Ishikawa (cell line): ENCODE results near the gene SHC2.

Experiments
- CEBPB ChIP-seq: IDR thresholded peaks from 2 replicates; pipeline ENCODE4 v1.6.1; 2012
- CREB1 ChIP-seq: IDR thresholded peaks from 2 replicates; pipeline ENCODE4 v1.6.1; 2012; ENCODE audit warnings: low read depth
- EGR1 ChIP-seq: IDR thresholded peaks from 2 replicates; pipeline ENCODE4 v1.6.1; 2012
- EP300 ChIP-seq: IDR thresholded peaks from 2 replicates; pipeline ENCODE4 v1.6.1; 2012; ENCODE audit warnings: borderline replicate concordance
- FOXM1 ChIP-seq: IDR thresholded peaks from 2 replicates; pipeline ENCODE4 v1.6.1; 2012; ENCODE audit warnings: low read depth, borderline replicate concordance
- MAX ChIP-seq: IDR thresholded peaks from 2 replicates; pipeline ENCODE4 v1.6.1; 2012
- NFIC ChIP-seq: IDR thresholded peaks from 2 replicates; pipeline ENCODE4 v1.6.1; 2012
- RAD21 ChIP-seq: IDR thresholded peaks from 2 replicates; pipeline ENCODE4 v1.6.1; 2012; ENCODE audit warnings: low read depth
- TAF1 ChIP-seq: IDR thresholded peaks from 2 replicates; pipeline ENCODE4 v1.6.1; 2012; ENCODE audit warnings: low read depth, mild to moderate bottlenecking
- TCF12 ChIP-seq: IDR thresholded peaks from 2 replicates; pipeline ENCODE4 v1.6.1; 2012; ENCODE audit warnings: low read depth
- TEAD4 ChIP-seq: IDR thresholded peaks from 2 replicates; pipeline ENCODE4 v1.6.1; 2012
- YY1 ChIP-seq: IDR thresholded peaks from 2 replicates; pipeline ENCODE4 v1.6.1; 2012; ENCODE audit warnings: low read depth
- ZBTB7A ChIP-seq: IDR thresholded peaks from 2 replicates; pipeline ENCODE4 v1.6.1; 2012; ENCODE audit warnings: low read depth
- TF ChIP-seq, protein P1 (sequence below): IDR thresholded peaks from 2 replicates; pipeline ENCODE4 v1.6.1; 2012
- TF ChIP-seq, protein P2 (sequence below): IDR thresholded peaks from 2 replicates; pipeline ENCODE4 v1.6.1; 2012; ENCODE audit warnings: low read depth, mild to moderate bottlenecking

SHC2 gene

DNA sequence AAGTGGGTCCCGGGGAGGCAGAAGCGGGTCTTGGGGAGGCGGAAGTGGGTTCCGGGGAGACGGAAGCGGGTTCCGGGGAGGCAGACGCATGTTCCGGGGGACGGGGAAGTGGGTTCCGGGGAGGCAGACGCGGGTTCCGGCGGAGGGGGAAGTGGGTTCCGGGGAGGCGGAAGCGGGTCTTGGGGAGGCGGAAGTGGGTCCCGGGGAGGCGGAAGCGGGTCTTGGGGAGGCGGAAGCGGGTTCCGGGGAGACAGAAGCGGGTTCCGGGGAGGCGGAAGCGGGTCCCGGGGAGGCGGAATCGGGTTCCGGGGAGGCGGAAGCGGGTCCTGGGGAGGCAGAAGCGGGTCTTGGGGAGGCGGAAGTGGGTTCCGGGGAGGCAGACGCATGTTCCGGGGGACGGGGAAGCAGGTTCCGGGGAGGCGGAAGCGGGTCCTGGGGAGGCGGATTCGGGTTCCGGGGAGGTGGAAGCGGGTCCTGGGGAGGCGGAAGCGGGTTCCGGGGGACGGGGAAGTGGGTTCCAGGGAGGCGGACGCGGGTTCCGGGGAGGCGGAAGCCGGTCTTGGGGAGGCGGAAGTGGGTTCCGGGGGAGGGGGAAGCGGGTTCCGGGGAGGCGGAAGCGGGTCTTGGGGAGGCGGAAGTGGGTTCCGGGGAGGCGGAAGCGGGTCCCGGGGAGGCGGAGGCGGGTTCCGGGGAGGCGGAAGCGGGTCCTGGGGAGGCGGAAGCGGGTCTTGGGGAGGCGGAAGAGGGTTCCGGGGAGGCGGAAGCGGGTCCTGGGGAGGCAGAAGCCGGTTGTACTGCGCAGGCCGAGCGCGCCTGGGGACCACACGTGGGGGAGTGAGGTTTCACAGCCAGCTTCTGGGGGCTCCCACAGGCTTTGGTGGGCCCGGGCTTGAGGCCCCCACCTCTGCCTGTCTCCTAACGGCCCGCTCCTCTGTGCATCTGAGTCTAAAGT, 2.5 kb downstream of the SHC2 start:
- TF ChIP-seq ZBTB7A: no peak
- no peak for TF ChIP-seq CREB1
- TF ChIP-seq YY1: no peak
- no peak for TF ChIP-seq FOXM1
- no peak for TF ChIP-seq RAD21
- no peak for TF ChIP-seq MAX
- TF ChIP-seq, protein P1, sequence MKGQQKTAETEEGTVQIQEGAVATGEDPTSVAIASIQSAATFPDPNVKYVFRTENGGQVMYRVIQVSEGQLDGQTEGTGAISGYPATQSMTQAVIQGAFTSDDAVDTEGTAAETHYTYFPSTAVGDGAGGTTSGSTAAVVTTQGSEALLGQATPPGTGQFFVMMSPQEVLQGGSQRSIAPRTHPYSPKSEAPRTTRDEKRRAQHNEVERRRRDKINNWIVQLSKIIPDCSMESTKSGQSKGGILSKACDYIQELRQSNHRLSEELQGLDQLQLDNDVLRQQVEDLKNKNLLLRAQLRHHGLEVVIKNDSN: no peak

- TF ChIP-seq FOXM1 (no peak), RAD21 (no peak), ZBTB7A (no peak), MAX (no peak), EGR1 (no peak), CREB1 (no peak), YY1 (no peak), TCF12 (no peak), TAF1 (no peak), EP300 (no peak), NFIC (no peak), TEAD4 (no peak), CEBPB (no peak)
- TF ChIP-seq, protein P1: no peak
- TF ChIP-seq, protein P2, sequence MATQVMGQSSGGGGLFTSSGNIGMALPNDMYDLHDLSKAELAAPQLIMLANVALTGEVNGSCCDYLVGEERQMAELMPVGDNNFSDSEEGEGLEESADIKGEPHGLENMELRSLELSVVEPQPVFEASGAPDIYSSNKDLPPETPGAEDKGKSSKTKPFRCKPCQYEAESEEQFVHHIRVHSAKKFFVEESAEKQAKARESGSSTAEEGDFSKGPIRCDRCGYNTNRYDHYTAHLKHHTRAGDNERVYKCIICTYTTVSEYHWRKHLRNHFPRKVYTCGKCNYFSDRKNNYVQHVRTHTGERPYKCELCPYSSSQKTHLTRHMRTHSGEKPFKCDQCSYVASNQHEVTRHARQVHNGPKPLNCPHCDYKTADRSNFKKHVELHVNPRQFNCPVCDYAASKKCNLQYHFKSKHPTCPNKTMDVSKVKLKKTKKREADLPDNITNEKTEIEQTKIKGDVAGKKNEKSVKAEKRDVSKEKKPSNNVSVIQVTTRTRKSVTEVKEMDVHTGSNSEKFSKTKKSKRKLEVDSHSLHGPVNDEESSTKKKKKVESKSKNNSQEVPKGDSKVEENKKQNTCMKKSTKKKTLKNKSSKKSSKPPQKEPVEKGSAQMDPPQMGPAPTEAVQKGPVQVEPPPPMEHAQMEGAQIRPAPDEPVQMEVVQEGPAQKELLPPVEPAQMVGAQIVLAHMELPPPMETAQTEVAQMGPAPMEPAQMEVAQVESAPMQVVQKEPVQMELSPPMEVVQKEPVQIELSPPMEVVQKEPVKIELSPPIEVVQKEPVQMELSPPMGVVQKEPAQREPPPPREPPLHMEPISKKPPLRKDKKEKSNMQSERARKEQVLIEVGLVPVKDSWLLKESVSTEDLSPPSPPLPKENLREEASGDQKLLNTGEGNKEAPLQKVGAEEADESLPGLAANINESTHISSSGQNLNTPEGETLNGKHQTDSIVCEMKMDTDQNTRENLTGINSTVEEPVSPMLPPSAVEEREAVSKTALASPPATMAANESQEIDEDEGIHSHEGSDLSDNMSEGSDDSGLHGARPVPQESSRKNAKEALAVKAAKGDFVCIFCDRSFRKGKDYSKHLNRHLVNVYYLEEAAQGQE: no peak
These were observed 3.2 kb downstream of the SHC2 start for GRCh38 chr19:457636-458035.

GRCh38 chr19:456547-457110, 4.2 kb downstream of the SHC2 start:
- TF ChIP-seq RAD21 (no peak), EGR1 (no peak), NFIC (no peak), CREB1 (no peak), ZBTB7A (no peak), EP300 (no peak), TCF12 (no peak), YY1 (no peak), MAX (no peak)

DNA sequence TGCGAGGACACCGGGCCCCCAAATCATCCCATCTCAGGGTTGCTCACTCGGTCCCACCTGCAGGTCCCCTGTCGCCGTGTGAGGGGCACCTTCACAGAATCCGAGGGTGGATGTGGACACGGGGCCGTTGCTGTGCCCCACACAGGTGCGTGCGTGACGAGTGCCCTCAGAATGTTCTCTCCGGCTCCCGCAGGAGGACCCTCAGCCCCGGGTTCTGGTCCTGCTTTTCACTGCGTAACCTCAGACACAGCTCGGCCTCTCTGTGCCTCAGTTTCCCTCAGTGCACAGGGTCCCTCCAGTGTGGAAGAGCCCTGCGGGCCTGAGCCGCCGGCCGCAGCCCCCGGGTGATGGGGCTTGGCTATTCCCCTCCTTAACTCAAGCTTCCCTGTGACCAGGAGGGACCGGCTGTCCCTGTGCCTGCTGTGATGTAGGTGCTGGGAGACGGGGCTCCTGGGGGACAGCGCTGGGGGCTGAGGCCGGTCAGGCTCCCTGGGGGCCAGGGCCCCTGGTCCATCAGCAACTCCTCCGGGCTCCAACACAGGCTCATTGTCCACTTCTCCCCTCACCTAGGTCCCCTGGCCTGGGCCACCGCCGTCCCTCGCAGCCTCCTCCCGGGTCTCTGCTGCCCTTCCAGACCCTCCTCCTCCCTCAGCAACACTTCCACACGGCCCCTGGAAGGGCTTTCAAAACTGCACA, 4.8 kb downstream of the SHC2 start:
- TF ChIP-seq MAX (no peak), FOXM1 (no peak), RAD21 (no peak), NFIC (no peak), TCF12 (no peak), YY1 (no peak), CEBPB (no peak)
- TF ChIP-seq, protein P2: no peak
